GM20000 (cell line): ENCODE data around the gene GRID2.

Source experiments
- DNase-seq: peaks from one replicate; pipeline ENCODE4 v3.0.0; 2012; ENCODE audit warnings: low spot score
- CTCF ChIP-seq: IDR thresholded peaks from 2 replicates; pipeline ENCODE4 v1.5.1; 2012; ENCODE audit warnings: mild to moderate bottlenecking, control low read depth; ENCODE audit errors: extremely low read depth, missing control alignments

GRID2 gene

GRCh38 chr4:93540562-93540961 lies 1236.8 kb downstream of the GRID2 start:
- no peak for DNase-seq
- no peak for TF ChIP-seq CTCF

- DNase-seq = no peak
- TF ChIP-seq CTCF = no peak
Observed at GRCh38 chr4:93561842-93562241, 1258.1 kb downstream of the GRID2 start.

GRCh38 chr4:93568758-93569157 lies 1265.0 kb downstream of the GRID2 start:
- no peak for DNase-seq
- TF ChIP-seq CTCF = no peak

DNA sequence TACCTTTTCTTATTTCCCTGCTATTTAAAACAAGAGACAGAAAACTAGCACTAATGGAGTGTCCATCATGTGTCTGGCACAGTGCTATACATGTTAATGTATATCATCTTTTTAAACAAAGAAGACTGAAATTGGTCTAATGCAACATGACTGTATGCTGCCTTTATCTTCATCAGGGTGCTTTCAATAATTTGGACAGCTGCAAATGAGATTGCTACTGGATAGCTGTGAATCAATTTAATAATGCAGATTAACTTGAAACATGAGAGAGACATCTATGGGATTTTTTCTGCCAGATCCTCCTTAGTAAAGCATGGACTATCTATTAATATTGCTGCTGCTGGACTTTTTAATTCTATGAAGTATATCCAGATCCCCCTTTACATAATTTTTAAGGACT lies 1269.5 kb downstream of the GRID2 start:
- no peak for TF ChIP-seq CTCF
- no peak for DNase-seq

DNA sequence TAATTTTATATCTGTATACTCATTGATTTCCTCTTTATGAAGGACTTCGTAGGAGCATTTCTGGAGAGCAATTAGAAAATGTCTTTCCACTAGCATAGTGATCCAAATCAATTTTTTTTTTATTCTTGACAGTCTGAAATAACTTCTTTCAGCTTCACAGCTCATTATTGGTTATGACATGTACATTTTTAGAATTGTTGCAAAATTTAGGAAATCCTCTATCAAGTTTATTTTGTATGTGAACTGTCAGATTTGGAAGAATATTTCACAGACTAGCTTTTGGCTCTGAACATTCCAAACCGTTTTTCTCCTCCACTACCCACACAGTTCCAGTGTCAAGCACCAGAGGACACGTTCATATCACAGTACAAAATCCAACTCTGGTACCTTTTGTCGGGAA lies 1275.2 kb downstream of the GRID2 start:
- no peak for TF ChIP-seq CTCF
- no peak for DNase-seq

GRCh38 chr4:93605163-93605562 lies 1301.4 kb downstream of the GRID2 start:
- TF ChIP-seq CTCF = no peak
- DNase-seq = no peak

GRCh38 chr4:93617606-93618005 lies 1313.8 kb downstream of the GRID2 start:
- no peak for TF ChIP-seq CTCF
- DNase-seq = no peak
